HepG2 (cell line): ENCODE results near the gene AGPAT3. TPM values are rescaled to one million over a fixed set of nuclear protein-coding genes. Genes with fewer than 3 reads are reported as not detected.
A peak's percentile ranks its signal among the peaks of the same experiment; 100 is the strongest.

Source experiments
- MXD4 ChIP-seq: IDR thresholded peaks from 2 replicates; pipeline ENCODE4 v1.6.1; 2016; ENCODE audit warnings: mild to moderate bottlenecking, missing biosample characterization, missing genetic modification reagents
- ZBTB40 ChIP-seq, 2 experiments: fragments of 450-650 bp in 1 of 2; sonication (generic) in 1 of 2; formaldehyde crosslinking in 1 of 2; IDR thresholded peaks; 2 replicates each; pipeline versions ENCODE4 v1.6.1 to v1.8.0; 2016 to 2022; ENCODE audit warnings: antibody characterized with exemption in 1 of 2, mild to moderate bottlenecking in 1 of 2, missing genetic modification reagents in 1 of 2
- polyA plus RNA-seq, 8 experiments: library from polyadenylated mRNA; depleted of rRNA in 3 of 8; stranded (reverse) in 7 of 8; unstranded in 1 of 8; fragments of >200 nt; fragmentation: Illumina TruSeq in 4 of 8; extraction: Trizol in 4 of 8; gene quantifications; 2 replicates each; pipeline versions ENCODE4 v1.2.1 to v1.2.3, GENCODE V29; 2011 to 2016; ENCODE audit warnings: low read depth in 4 of 8, missing spikeins in 1 of 8, mixed read lengths in 1 of 8; ENCODE audit not compliant: insufficient read depth in 1 of 8
- total RNA-seq, 5 experiments: library from RNA; depleted of rRNA; stranded (reverse); fragments of >200 nt; fragmentation: Illumina TruSeq; extraction: Trizol; gene quantifications; 2 replicates each; pipeline ENCODE4 v1.2.3, GENCODE V29; 2016; ENCODE audit warnings: low read depth in 1 of 5

AGPAT3 gene
- total and polyA plus RNA-seq, 2 of the 13 experiments (the other 11 are each of a cell fraction or from before 2014, with no cell fraction given), result 32.2 to 54.4 TPM

GRCh38 chr21:43866659-43867331 lies 1.8 kb downstream of the AGPAT3 start (continued):
- TF ChIP-seq ZBTB40 (IDR thresholded peaks at IDR 0.05) (no peak), ZBTB40 (CRISPR knock-in tag; IDR thresholded peaks at IDR 0.05) (0 out of 2 replicates have a peak, but pooled peaks have one; percentile 25), MXD4 (CRISPR knock-in tag) (peak; percentile 65)
